Osteoblast (primary cell): ENCODE results near the gene NFIA. TPM values are rescaled to one million over a fixed set of nuclear protein-coding genes. Genes with fewer than 3 reads are reported as not detected.

Source experiments
- DNase-seq: peaks from one replicate; pipeline ENCODE4 v3.0.0; 2011; ENCODE audit warnings: low spot score, mixed read lengths; ENCODE audit not compliant: insufficient read length; ENCODE audit errors: missing footprints
- H2AFZ ChIP-seq: 2 replicates; pipeline ENCODE4 v1.6.0; 2011; ENCODE audit warnings: mild to moderate bottlenecking, low read length
- H3K27ac ChIP-seq: 2 replicates; pipeline ENCODE4 v1.5.1; 2011; ENCODE audit warnings: mild to moderate bottlenecking, low read depth, low read length, moderate library complexity
- H3K27me3 ChIP-seq: 2 replicates; pipeline ENCODE4 v1.6.0; 2012; ENCODE audit warnings: mild to moderate bottlenecking, control low read depth, inconsistent platforms, low read length, moderate library complexity; ENCODE audit not compliant: insufficient read depth
- H3K36me3 ChIP-seq: 2 replicates; pipeline ENCODE4 v1.5.1; 2011; ENCODE audit warnings: mild to moderate bottlenecking, low read length, control low read depth, moderate library complexity; ENCODE audit not compliant: insufficient read depth
- H3K4me1 ChIP-seq: 2 replicates; pipeline ENCODE4 v1.5.1; 2011; ENCODE audit warnings: mild to moderate bottlenecking, low read length, control low read depth, moderate library complexity; ENCODE audit not compliant: insufficient read depth
- H3K4me2 ChIP-seq: 2 replicates; pipeline ENCODE4 v1.6.0; 2011; ENCODE audit warnings: mild to moderate bottlenecking, low read length; ENCODE audit not compliant: insufficient read depth
- H3K4me3 ChIP-seq: fragments of 200-600 bp; sonication (generic); 3 replicates; pipeline ENCODE4 v1.5.1; 2012; ENCODE audit warnings: mild to moderate bottlenecking, low read length, inconsistent platforms; ENCODE audit not compliant: insufficient read depth
- H3K79me2 ChIP-seq: 2 replicates; pipeline ENCODE4 v1.6.0; 2012; ENCODE audit warnings: mild to moderate bottlenecking, low read length, control low read depth, inconsistent platforms; ENCODE audit not compliant: insufficient read depth
- H3K9me3 ChIP-seq: 2 replicates; pipeline ENCODE4 v1.5.1; 2011; ENCODE audit warnings: low read depth, low read length, control low read depth
- H4K20me1 ChIP-seq: 2 replicates; pipeline ENCODE4 v1.6.0; 2012; ENCODE audit warnings: mild to moderate bottlenecking, low read length, control low read depth; ENCODE audit not compliant: insufficient read depth
- total RNA-seq: library from RNA; depleted of rRNA; stranded (reverse); fragments of >200 nt; gene quantifications from 2 replicates; pipeline ENCODE4 v1.2.3, GENCODE V29; 2012
- TF ChIP-seq, protein P1 (sequence below): IDR thresholded peaks from 2 replicates; pipeline ENCODE4 v1.5.1; 2011; ENCODE audit warnings: mild to moderate bottlenecking, low read depth, low read length, moderate library complexity; ENCODE audit errors: extremely low read depth

The NFIA gene
- total RNA-seq, 1 donor = 7.2 TPM

GRCh38 chr1:61358770-61359455 lies 276.6 kb downstream of the NFIA start:
- H3K79me2 ChIP-seq = no peaks in the 10 kb centered on the region
- no peaks in the 10 kb centered on the region for H4K20me1 ChIP-seq
- no peak overlapping the region for H3K4me3 ChIP-seq
- peak; percentile 34 for DNase-seq
- no peak overlapping the region for H3K27ac ChIP-seq
- H3K4me2 ChIP-seq = no peak overlapping the region
- no peaks in the 10 kb centered on the region for H3K36me3 ChIP-seq
- no peak overlapping the region for H2AFZ ChIP-seq
- TF ChIP-seq, protein P1, sequence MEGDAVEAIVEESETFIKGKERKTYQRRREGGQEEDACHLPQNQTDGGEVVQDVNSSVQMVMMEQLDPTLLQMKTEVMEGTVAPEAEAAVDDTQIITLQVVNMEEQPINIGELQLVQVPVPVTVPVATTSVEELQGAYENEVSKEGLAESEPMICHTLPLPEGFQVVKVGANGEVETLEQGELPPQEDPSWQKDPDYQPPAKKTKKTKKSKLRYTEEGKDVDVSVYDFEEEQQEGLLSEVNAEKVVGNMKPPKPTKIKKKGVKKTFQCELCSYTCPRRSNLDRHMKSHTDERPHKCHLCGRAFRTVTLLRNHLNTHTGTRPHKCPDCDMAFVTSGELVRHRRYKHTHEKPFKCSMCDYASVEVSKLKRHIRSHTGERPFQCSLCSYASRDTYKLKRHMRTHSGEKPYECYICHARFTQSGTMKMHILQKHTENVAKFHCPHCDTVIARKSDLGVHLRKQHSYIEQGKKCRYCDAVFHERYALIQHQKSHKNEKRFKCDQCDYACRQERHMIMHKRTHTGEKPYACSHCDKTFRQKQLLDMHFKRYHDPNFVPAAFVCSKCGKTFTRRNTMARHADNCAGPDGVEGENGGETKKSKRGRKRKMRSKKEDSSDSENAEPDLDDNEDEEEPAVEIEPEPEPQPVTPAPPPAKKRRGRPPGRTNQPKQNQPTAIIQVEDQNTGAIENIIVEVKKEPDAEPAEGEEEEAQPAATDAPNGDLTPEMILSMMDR = no peak
- H3K4me1 ChIP-seq = no peaks in the 10 kb centered on the region
- H3K9me3 ChIP-seq = no peaks in the 10 kb centered on the region
- H3K27me3 ChIP-seq = no peaks in the 10 kb centered on the region

DNA sequence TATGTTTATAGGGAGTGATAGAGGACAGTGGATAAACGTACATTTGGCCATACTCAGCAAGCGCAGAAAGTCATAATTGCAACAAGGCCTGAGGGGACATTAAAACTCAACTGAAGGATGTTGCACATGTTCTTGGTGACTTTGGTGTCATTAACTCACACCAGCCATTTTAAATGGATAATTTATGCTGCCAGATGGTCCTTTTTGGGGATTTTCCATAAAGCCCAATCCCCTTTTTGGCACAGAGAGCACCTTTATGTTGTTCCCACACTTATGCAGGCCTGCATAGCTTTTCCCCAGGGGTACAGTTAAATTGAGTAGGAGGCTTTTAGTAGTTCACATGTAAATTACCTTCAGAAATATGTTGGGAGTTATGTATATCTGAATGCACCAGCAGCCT lies 279.6 kb downstream of the NFIA start:
- TF ChIP-seq, protein P1 = no peak
- Histone ChIP-seq H2AFZ (no peak overlapping the region), H3K27me3 (no peaks in the 10 kb centered on the region), H3K27ac (no peak overlapping the region), H3K4me2 (no peak overlapping the region), H3K4me3 (no peak overlapping the region), H3K36me3 (no peaks in the 10 kb centered on the region), H4K20me1 (no peaks in the 10 kb centered on the region), H3K79me2 (no peaks in the 10 kb centered on the region), H3K4me1 (no peaks in the 10 kb centered on the region), H3K9me3 (no peaks in the 10 kb centered on the region)
- DNase-seq = no peak

- no peak for DNase-seq
- H3K27me3 ChIP-seq = no peaks in the 10 kb centered on the region
- no peaks in the 10 kb centered on the region for H4K20me1 ChIP-seq
- no peaks in the 10 kb centered on the region for H3K36me3 ChIP-seq
- no peak overlapping the region for H3K4me2 ChIP-seq
- H3K27ac ChIP-seq = no peak overlapping the region
- no peak overlapping the region for H2AFZ ChIP-seq
- no peaks in the 10 kb centered on the region for H3K4me1 ChIP-seq
- H3K4me3 ChIP-seq = no peak overlapping the region
- no peaks in the 10 kb centered on the region for H3K79me2 ChIP-seq
- TF ChIP-seq, protein P1 = no peak
- no peaks in the 10 kb centered on the region for H3K9me3 ChIP-seq
These were observed 280.0 kb downstream of the NFIA start for GRCh38 chr1:61362351-61362750.

- no peak overlapping the region for H2AFZ ChIP-seq
- no peak for DNase-seq
- no peak overlapping the region for H3K4me2 ChIP-seq
- H4K20me1 ChIP-seq = no peaks in the 10 kb centered on the region
- TF ChIP-seq, protein P1 = no peak
- H3K27me3 ChIP-seq = no peaks in the 10 kb centered on the region
- no peaks in the 10 kb centered on the region for H3K36me3 ChIP-seq
- H3K4me1 ChIP-seq = no peaks in the 10 kb centered on the region
- no peak overlapping the region for H3K4me3 ChIP-seq
- no peak overlapping the region for H3K27ac ChIP-seq
- no peaks in the 10 kb centered on the region for H3K9me3 ChIP-seq
- H3K79me2 ChIP-seq = no peaks in the 10 kb centered on the region
These were observed 286.0 kb downstream of the NFIA start for GRCh38 chr1:61368366-61368765.
